Caco-2 (cell line): ENCODE data around the gene SHLD1. TPM values are rescaled to one million over a fixed set of nuclear protein-coding genes. Genes with fewer than 3 reads are reported as not detected.
"Not testable (repeated sequence)": the region's sequence is repeated elsewhere in the genome, so short reads cannot be mapped to it uniquely, and the experiment has no call there.

Experiments used
- BruUV-seq: library from RNA; stranded (reverse); fragments of 400-500 nt; replicated peaks from 2 replicates; lab custom pipeline; 2021; lab: Mats Ljungman, UMichigan
- CTCF ChIA-PET: fragments of 300-600 bp; sonication (Branson Sonifier 250); formaldehyde crosslinking; loops from one replicate; lab custom pipeline; 2022; ENCODE audit warnings: antibody characterized with exemption; lab: Charles Lee
- POLR2A ChIA-PET: fragments of 300-600 bp; sonication (Branson Sonifier 250); formaldehyde crosslinking; loops from one replicate; lab custom pipeline; 2022; ENCODE audit warnings: antibody characterized with exemption; lab: Charles Lee
- DNase-seq, 2 experiments: peaks; one replicate each; pipeline versions ENCODE4 v3.0.0 to v3.0.0-alpha.2; 2020 to 2022
- H3K27me3 ChIP-seq: replicated peaks from 2 replicates; pipeline ENCODE4 v1.6.0; 2011; ENCODE audit warnings: low read length; ENCODE audit not compliant: control insufficient read depth, insufficient read depth
- H3K36me3 ChIP-seq: 2 replicates; pipeline ENCODE4 v1.5.1; 2011; ENCODE audit warnings: low read length; ENCODE audit not compliant: control insufficient read depth, insufficient read depth
- H3K4me1 ChIP-seq: fragments of 250-450 bp; sonication (Bioruptor Pico); 2 replicates; pipeline ENCODE4 v1.5.1; 2020; ENCODE audit warnings: mild to moderate bottlenecking
- H3K4me3 ChIP-seq: 2 replicates; pipeline ENCODE4 v1.5.1; 2011; ENCODE audit warnings: low read depth, mild to moderate bottlenecking, control low read depth, low read length
- H3K9me3 ChIP-seq: fragments of 250-450 bp; sonication (Bioruptor Pico); 2 replicates; pipeline ENCODE4 v1.5.1; 2020; ENCODE audit warnings: mild to moderate bottlenecking, moderate library complexity
- H3K27ac Mint-ChIP-seq: one replicate; pipeline ENCODE4 v1.8.0; 2022; ENCODE audit warnings: mixed read lengths; ENCODE audit not compliant: unreplicated experiment
- H3K27me3 Mint-ChIP-seq: one replicate; pipeline ENCODE4 v1.8.0; 2022; ENCODE audit warnings: mixed read lengths; ENCODE audit not compliant: insufficient read depth, unreplicated experiment
- H3K36me3 Mint-ChIP-seq: one replicate; pipeline ENCODE4 v1.8.0; 2022; ENCODE audit warnings: mild to moderate bottlenecking, mixed read lengths; ENCODE audit not compliant: insufficient read depth, unreplicated experiment
- H3K4me1 Mint-ChIP-seq: one replicate; pipeline ENCODE4 v1.8.0; 2022; ENCODE audit warnings: low read depth, mixed read lengths; ENCODE audit not compliant: unreplicated experiment
- H3K4me3 Mint-ChIP-seq: one replicate; pipeline ENCODE4 v1.8.0; 2022; ENCODE audit warnings: mild to moderate bottlenecking, moderate library complexity, mixed read lengths; ENCODE audit not compliant: unreplicated experiment
- H3K9me3 Mint-ChIP-seq: one replicate; pipeline ENCODE4 v1.8.0; 2022; ENCODE audit warnings: mixed read lengths; ENCODE audit not compliant: unreplicated experiment
- CTCF ChIP-seq, 2 experiments: fragments of 200-600 bp in 1 of 2; IDR thresholded peaks; 1 replicate in 1 of 2; 2 replicates in 1 of 2; pipeline versions ENCODE4 v1.5.1 to v1.8.0; 2011 to 2022; ENCODE audit warnings: antibody characterized with exemption in 1 of 2, control low read depth in 1 of 2, inconsistent platforms in 1 of 2, low read depth in 1 of 2, low read length in 1 of 2, mild to moderate bottlenecking in 1 of 2, moderate library complexity in 1 of 2; ENCODE audit not compliant: insufficient read depth in 1 of 2, severe bottlenecking in 1 of 2, unreplicated experiment in 1 of 2
- intact Hi-C: fragments of 100-400 bp; cut with micrococcal nuclease; formaldehyde crosslinking; loops from one replicate; pipeline ENCODE4 v1.10.0; 2022; ENCODE audit not compliant: unreplicated experiment
- total RNA-seq: library from RNA; stranded (reverse); gene quantifications from 2 replicates; pipeline ENCODE4 v1.2.3, GENCODE V29; 2022

Gene SHLD1
- total RNA-seq, 1 experiment from 2014 or later, result 4.8 TPM

DNA sequence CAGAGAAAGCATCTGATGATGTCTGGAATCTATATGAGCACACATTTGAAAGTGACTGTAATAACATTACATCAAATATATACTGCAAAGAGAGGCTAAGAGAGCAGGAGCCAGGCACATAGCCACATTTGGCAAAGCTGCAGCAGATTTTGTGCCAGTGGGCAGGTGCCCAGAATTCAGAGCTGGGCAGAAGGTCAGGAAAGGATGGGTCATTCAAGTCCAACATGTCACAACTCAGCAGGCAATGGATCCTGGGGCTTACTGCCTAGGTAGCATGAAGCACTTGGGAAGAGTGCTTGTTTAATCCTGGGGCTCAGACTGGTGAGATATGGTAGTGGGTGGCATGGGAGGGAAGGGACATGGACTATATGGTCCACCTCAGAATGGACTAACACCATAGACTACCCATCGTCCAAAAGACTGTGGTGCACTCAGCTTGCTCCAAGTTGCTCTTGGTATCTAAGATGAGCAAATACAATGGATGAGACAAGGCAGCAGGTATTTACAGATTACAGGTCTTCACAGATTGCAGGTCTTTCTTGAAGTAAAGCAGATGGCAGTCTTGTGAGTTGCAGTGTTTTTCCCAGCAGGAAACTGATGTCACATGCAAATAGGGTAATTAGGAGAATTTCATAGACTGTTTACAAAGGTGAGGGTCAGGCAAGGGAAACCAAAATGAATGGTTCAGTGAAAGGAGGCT is 31.2 kb upstream of the SHLD1 start:
- Mint-ChIP-seq H3K36me3 (no peaks in the 10 kb centered on the region), H3K9me3 (peaks cover 10% of the 10 kb centered on the region), H3K4me3 (no peak overlapping the region), H3K27me3 (no peaks in the 10 kb centered on the region), H3K27ac (no peak overlapping the region), H3K4me1 (peaks cover 9% of the 10 kb centered on the region)
- no TSS peak for BruUV-seq
- Histone ChIP-seq H3K4me3 (no peak overlapping the region), H3K36me3 (no peaks in the 10 kb centered on the region), H3K27me3 (no peaks in the 10 kb centered on the region), H3K9me3 (no peaks in the 10 kb centered on the region), H3K4me1 (0 out of 2 replicates have a peak, but pooled peaks cover 3% of the 10 kb centered on the region)
- no peak for DNase-seq
- intact Hi-C loops, result no loop called here
- TF ChIP-seq CTCF (IDR thresholded peaks at IDR 0.05; ENCODE audit: insufficient read depth in 1 of 2, low read depth in 1 of 2, low read length in 1 of 2, severe bottlenecking in 1 of 2, unreplicated experiment in 1 of 2), result no peak
- ChIA-PET POLR2A (no interaction called here), CTCF (no interaction called here)

DNA sequence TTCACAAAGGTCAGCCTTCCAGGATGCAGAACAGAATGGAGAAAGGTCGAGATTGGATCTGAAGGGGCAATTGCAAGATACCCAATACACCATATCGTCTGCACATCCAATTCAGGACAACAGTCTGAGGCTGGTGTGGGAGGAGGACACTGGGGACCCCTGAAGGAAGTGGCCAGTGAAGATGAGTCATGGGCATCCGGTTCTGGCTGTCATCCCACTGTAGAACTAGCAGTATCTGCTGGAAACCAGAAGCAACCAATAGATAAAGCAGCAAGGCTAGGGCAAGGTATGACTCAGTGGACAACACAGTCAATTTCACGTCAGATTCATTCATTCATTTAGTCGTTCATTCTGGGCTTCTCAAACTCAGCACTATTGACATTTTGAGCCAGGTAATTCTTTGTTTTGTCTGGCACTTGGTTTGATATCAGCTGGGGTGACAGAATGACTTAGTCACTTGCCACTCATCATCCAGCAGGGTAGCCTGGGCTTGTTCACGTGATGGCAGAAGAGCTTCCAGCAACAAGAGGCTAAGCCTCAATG is 30.3 kb upstream of the SHLD1 start:
- CTCF ChIA-PET, result no interaction called here
- Mint-ChIP-seq H3K4me1 (peaks cover 1% of the 10 kb centered on the region), H3K9me3 (peaks cover 10% of the 10 kb centered on the region), H3K27ac (no peak overlapping the region), H3K27me3 (no peaks in the 10 kb centered on the region), H3K36me3 (no peaks in the 10 kb centered on the region), H3K4me3 (no peak overlapping the region)
- DNase-seq, result no peak
- no peaks in the 10 kb centered on the region for H3K36me3 ChIP-seq
- no peaks in the 10 kb centered on the region for H3K27me3 ChIP-seq
- TF ChIP-seq CTCF (IDR thresholded peaks at IDR 0.05; ENCODE audit: insufficient read depth in 1 of 2, low read depth in 1 of 2, low read length in 1 of 2, severe bottlenecking in 1 of 2, unreplicated experiment in 1 of 2), result no peak
- H3K4me3 ChIP-seq, result no peak overlapping the region
- no peaks in the 10 kb centered on the region for H3K4me1 ChIP-seq
- intact Hi-C loops, result no loop called here
- POLR2A ChIA-PET, result no interaction called here
- BruUV-seq, result no TSS peak
- H3K9me3 ChIP-seq, result no peaks in the 10 kb centered on the region

DNA sequence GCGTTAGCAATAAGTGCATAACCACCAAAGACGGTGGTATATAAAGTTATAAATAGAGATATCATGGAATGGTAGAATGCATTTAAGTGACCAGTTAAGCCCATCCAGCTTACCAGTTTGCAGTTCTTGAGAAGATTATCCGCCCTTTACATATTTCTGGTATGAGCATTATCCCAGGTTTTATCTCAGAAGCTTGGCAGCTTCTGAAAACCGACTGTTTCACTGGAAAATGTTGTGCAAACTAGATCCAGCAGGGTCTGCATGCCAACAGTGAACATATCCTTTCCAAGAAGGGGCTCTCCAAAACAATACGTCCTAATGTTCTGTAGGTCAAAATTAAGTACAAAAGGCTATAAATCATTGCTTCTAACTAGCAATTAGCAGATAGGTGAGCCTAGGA is 29.5 kb upstream of the SHLD1 start:
- H3K9me3 Mint-ChIP-seq, result peaks cover 6% of the 10 kb centered on the region

DNA sequence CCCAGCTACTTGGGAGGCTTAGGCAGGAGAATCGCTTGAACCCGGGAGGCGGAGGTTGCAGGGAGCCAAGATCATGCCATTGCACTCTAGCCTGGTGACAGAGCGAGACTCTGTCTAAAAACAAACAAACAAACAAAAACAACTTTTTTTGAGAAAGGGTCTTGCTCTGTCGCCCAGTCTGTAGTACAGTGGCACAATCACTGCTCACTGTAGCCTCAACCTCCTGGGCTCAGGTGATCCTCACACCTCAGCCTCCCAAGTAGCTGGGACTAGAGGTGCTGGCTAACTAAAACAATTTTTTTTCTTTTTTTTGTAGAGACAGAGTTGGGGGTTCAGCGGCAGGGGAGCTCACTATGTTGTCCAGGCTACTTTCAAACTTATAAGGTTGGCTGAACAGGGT is 28.8 kb upstream of the SHLD1 start:
- intact Hi-C loops, CTCF ChIA-PET, H3K4me3 ChIP-seq, DNase-seq, H3K9me3 ChIP-seq, H3K27me3 ChIP-seq, BruUV-seq, H3K9me3 Mint-ChIP-seq, POLR2A ChIA-PET, H3K36me3 ChIP-seq, H3K4me3 Mint-ChIP-seq, H3K27ac Mint-ChIP-seq, H3K4me1 Mint-ChIP-seq, H3K36me3 Mint-ChIP-seq, H3K27me3 Mint-ChIP-seq, H3K4me1 ChIP-seq: not testable (repeated sequence)

More for the DNA sequence above, 29.5 kb upstream of the SHLD1 start:
- CTCF ChIA-PET, result no interaction called here
- POLR2A ChIA-PET, result no interaction called here
- no peaks in the 10 kb centered on the region for H3K27me3 ChIP-seq
- H3K4me1 Mint-ChIP-seq, result no peaks in the 10 kb centered on the region
- H3K27ac Mint-ChIP-seq, result no peak overlapping the region
- H3K4me1 ChIP-seq, result no peaks in the 10 kb centered on the region
- no peaks in the 10 kb centered on the region for H3K27me3 Mint-ChIP-seq
- no peaks in the 10 kb centered on the region for H3K36me3 Mint-ChIP-seq
- no peak for DNase-seq
- no peaks in the 10 kb centered on the region for H3K9me3 ChIP-seq
- H3K4me3 ChIP-seq, result no peak overlapping the region
- no peaks in the 10 kb centered on the region for H3K36me3 ChIP-seq
- BruUV-seq, result no TSS peak
- intact Hi-C loops, result no loop called here
- TF ChIP-seq CTCF (IDR thresholded peaks at IDR 0.05; ENCODE audit: insufficient read depth in 1 of 2, low read depth in 1 of 2, low read length in 1 of 2, severe bottlenecking in 1 of 2, unreplicated experiment in 1 of 2), result no peak
- no peak overlapping the region for H3K4me3 Mint-ChIP-seq
